ENCODE measurements around the gene MSL3B.

MSL3B gene

GRCh38 chr2:233852056-233852455 is 16.1 kb downstream of the MSL3B start:
- DNase-seq: no peak

- no peak for DNase-seq
Measured at GRCh38 chr2:233851169-233851568, 17.0 kb downstream of the MSL3B start.

- DNase-seq: no peak
Measured at GRCh38 chr2:233850745-233851144, 17.4 kb downstream of the MSL3B start.

DNA sequence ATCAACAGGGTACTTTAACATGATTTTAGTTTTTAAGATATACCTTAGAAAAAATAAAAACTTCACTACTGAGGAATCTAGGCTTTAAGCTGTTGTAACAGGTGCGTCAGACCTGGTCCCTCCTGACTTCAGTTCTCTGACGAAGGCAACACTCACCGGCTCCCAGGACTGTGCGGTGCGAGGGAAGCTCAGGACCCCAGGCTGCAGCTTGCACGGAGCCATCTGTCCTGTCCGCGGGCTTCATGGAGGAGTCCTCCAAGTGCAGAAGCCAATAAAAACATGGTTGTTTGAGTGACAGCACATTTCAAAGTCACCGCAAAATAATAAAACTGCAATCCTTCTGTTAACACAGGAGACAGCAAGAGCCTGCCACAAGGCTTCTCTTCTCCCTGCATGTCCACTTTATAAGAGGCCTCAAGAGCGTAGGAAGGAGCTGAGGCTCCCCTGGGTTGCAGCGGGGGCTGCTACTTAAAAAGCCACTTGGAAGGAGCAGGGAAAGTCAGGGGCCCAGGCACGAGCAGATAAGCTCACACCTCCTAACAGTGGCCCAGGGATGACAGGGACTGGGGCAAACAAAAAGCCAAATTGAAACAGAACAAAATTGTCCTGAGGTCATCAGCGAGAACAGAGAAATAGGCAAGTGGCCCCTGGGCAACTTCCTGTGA is 18.4 kb downstream of the MSL3B start:
- DNase-seq: no peak

GRCh38 chr2:233848276-233848675 is 19.9 kb downstream of the MSL3B start:
- no peak for DNase-seq

GRCh38 chr2:233847248-233847898 is 20.8 kb downstream of the MSL3B start:
- DNase-seq: no peak

- DNase-seq: no peak
Measured at GRCh38 chr2:233846387-233847247, 21.6 kb downstream of the MSL3B start.

- DNase-seq: no peak
Measured at GRCh38 chr2:233845301-233846060, 22.7 kb downstream of the MSL3B start.

DNA sequence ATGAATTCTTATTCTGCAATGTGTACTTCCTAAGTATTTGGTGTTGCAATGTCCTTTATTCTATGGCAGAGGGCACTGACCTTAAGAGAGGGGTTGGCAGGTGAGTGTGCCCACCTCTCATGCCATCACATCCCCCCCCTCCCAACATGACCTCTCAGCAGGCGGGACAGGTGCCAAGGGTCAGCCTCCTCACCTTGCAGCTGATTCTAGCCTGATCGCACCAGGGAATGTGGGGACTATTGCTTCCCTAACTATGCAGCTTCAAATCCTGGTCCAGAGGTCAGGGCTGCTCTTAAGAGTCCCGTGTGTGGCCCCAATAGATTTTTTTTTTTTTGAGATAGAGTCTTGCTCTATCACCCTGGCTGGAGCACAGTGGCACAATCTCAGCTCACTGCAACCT is 23.4 kb downstream of the MSL3B start:
- no peak for DNase-seq

- no peak for DNase-seq
Measured at GRCh38 chr2:233844064-233844807, 23.9 kb downstream of the MSL3B start.

GRCh38 chr2:233841183-233841582 is 27.0 kb downstream of the MSL3B start:
- DNase-seq: no peak

DNA sequence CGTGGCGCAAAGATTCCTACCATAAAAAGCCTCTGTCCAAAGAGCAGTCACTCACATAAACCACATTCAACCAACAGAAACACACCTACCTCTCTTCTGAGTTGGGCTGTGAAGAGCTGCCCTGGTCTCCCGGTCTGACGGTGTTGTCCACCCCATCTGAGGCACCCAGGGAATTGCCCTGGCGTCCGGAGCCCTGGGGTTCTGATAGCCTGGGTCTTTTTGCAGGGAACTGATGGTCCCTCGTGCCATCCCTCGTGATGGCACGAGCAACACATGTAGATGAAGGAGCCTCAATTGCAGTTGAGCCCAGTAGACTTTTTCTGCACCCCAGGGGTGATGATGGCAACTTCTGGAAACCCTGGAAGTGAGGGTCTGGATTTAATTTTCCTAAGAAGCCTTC is 27.7 kb downstream of the MSL3B start:
- DNase-seq: no peak

DNA sequence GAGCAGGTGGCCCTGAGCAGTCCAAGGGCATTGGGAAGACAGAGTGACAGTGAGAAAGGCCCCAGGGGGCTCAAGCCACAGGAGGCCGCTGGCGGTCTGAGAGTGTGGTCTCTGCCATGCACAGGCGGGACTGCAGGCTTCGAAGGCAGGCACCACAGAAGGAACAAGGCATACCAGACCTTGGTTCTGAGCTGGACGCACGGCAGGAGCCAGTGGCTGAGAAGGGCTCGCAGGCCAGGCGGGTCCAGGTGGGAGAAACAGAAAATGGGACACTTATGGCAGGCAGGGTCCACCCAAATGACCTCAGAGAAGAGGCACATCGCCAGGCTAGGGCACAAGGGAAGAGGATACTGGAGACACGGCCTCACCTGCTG is 28.8 kb downstream of the MSL3B start:
- DNase-seq: no peak

DNA sequence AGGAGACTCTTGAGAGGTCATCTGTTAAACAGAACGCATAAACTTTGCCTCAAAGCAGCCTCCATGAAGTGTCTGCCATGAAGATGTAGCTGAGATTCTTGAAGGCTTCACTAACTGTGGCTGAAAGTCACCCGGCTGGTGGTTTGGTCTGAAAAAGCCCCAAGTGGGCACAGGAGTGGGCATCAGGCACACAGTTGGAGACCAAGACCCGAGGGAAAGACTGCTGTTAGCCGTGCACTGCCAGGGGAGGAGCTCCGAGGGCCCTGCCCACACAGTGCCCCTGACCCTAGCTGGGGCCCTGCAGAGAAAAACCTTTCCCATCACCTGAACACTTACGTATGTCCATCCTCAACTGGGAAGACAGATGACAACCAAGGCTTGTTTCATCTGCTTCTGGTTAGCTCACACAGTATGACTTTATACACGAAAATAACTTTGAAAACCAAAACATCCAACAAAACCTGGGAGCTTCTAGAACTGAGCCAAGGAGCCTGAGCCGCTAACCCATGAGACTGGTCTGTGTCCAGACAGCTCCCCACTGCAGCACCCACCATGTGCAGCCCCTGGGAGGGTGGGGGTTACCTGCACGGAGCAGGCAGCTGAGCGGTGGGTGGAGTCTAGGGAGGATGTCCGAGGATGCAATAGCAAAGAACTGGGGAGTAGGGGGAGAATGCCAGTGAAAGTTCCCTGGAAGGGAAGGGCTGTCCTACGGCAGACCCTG is 29.3 kb downstream of the MSL3B start:
- DNase-seq: no peak

GRCh38 chr2:233838251-233838650 is 29.9 kb downstream of the MSL3B start:
- no peak for DNase-seq

GRCh38 chr2:233837694-233838229 is 30.4 kb downstream of the MSL3B start:
- no peak for DNase-seq

DNA sequence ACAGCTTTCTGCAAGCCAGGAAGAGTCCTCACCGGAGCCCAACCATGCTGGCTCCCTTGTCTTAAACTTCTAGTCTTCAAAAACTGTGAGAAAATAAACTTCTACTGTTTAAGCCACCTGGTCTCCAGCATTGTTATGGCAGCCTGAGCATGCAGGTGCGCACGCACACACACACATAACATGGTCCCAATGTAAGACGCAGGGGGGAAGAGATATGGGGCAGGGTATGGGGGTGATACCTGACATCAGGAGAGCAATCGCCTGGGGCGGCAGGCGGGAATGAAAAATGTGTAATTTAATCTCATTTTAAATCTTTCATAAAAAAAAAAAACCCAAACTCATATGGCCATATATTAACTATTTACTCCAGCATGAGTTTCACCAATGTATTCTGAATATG is 31.8 kb downstream of the MSL3B start:
- DNase-seq: no peak

DNA sequence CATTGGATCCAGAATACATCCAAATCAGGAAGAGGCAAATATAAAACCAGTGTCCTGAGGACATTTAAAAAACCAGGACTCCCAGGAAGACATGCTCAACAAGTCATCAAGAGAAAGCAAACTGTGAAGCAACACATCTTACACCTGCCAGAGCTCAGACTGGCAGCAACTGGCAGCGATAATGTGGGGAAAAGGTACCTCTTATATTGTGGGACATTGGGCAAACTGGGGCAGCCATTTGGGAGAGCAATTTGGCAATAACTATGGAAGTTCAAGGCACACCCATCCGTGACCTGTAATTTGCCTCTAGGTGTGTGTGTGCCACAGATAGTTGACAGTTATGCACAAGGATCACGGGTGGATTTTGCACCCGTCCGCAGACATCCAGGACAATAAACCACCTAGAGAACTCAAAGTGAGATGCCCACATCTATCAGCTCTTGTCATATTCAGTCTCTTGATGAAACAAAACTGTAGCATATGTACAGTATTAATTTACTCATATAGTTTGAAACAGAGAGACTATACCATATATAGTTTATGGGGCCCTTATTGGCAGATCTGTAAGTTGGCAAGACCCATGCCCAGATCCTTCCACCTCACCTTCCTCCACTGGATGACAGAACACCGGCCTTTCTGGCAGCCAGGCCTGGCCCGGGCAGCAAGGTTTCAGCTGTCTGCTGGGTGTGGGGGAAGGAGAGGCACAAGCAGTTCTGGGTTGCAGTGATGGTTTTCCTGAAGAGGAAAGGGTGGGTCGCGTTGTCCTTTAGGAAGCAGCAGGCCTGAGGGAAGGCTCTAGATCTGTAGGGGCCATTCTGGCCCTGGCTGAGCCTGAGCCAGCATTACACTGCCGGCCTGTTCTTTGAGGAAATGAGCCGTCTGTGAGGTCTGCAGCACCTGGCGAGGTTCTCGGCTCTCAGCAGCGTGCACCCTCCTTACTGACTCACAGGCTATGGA is 32.7 kb downstream of the MSL3B start:
- DNase-seq: no peak

GRCh38 chr2:233833345-233833744 is 34.8 kb downstream of the MSL3B start:
- no peak for DNase-seq

DNA sequence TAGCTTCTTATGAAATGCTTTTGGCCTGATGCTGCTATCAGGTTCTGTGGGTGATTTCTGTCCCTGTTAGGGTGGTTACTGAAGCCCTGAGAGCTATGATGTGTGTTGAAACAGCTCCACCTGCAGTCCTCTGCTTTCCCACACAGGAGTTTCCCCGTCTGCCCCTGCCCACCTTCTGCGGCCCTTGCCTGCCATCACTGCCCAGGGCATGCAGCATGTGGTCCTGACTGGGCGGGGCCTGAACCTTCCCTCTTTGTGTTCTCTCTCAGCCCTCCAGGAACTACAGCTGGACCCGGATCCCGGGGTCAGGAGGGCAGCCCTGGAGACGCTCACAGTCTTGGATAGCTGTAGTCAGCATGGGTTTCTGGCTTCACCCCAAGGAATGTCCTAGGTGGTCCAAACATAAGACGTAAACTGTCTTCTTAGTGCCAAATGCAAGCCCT is 35.3 kb downstream of the MSL3B start:
- DNase-seq: no peak

All from KG1 (cell line).